HCT116 (cell line): ENCODE data around the gene KCNN3. TPM values are rescaled to one million over a fixed set of nuclear protein-coding genes. Genes with fewer than 3 reads are reported as not detected.

Experiments used
- ATAC-seq: fragments of 200-7000 bp; cut with Tn5 transposase; 2 replicates; pipeline ENCODE4 v1.9.1; 2020; ENCODE audit warnings: mild to moderate bottlenecking, moderate library complexity
- BruUV-seq: library from RNA; stranded (reverse); fragments of 400-500 nt; replicated peaks from 2 replicates; lab custom pipeline; 2021; lab: Mats Ljungman, UMichigan
- CTCF ChIA-PET: fragments of 300-600 bp; sonication (Branson Sonifier 250); formaldehyde crosslinking; loops from one replicate; lab custom pipeline; 2021; ENCODE audit warnings: antibody characterized with exemption; lab: Charles Lee
- POLR2A ChIA-PET: fragments of 300-600, 350-600 bp; sonication (Branson Sonifier 250); formaldehyde crosslinking; loops from one replicate; lab custom pipeline; 2021; ENCODE audit warnings: antibody characterized with exemption; lab: Charles Lee
- RAD21 ChIA-PET, 2 experiments: fragments of 300-600 bp; sonication (Branson Sonifier 250); formaldehyde crosslinking; loops; one replicate each; lab custom pipeline; 2023; ENCODE audit warnings: low total read pairs in 2 of 2; ENCODE audit not compliant: uncharacterized antibody in 2 of 2, unreplicated experiment in 2 of 2, low non-redundant PET in 1 of 2; lab: Charles Lee
- DNase-seq: peaks from one replicate; pipeline ENCODE4 v3.0.0-alpha.2; 2010; ENCODE audit warnings: low read depth, low spot score
- H2AFZ ChIP-seq: fragments of 200-600 bp; shearing (Covaris generic), sonication (generic); 2 replicates; pipeline ENCODE4 v1.6.1; 2017; ENCODE audit warnings: low read depth, mixed run types, mixed read lengths, antibody characterized with exemption, low read length; ENCODE audit not compliant: poor library complexity, severe bottlenecking
- H3K27ac ChIP-seq: 2 replicates; pipeline ENCODE4 v1.5.1; 2012; ENCODE audit warnings: low read depth, low read length
- H3K27me3 ChIP-seq: fragments of 200-600 bp; sonication (generic); 2 replicates; pipeline ENCODE4 v1.6.1; 2016; ENCODE audit warnings: mixed run types, low read length, mixed read lengths; ENCODE audit not compliant: insufficient read depth
- H3K36me3 ChIP-seq, 2 experiments: fragments of 200-500 bp in 1 of 2; fragments of 200-600 bp in 1 of 2; sonication (Bioruptor generic) in 1 of 2; sonication (generic) in 1 of 2; 2 replicates each; pipeline versions ENCODE4 v1.5.1 to v1.6.1; 2014 to 2016; ENCODE audit warnings: low read length in 2 of 2, inconsistent platforms in 1 of 2, mixed read lengths in 1 of 2, mixed run types in 1 of 2; ENCODE audit not compliant: insufficient read depth in 2 of 2, control insufficient read depth in 1 of 2
- H3K4me1 ChIP-seq, 2 experiments: fragments of 200-600 bp in 1 of 2; sonication (generic) in 1 of 2; 2 replicates each; pipeline versions ENCODE4 v1.5.1 to v1.6.1; 2012 to 2017; ENCODE audit warnings: low read length in 2 of 2, inconsistent platforms in 1 of 2, mild to moderate bottlenecking in 1 of 2, mixed read lengths in 1 of 2, mixed run types in 1 of 2, moderate library complexity in 1 of 2; ENCODE audit not compliant: insufficient read depth in 2 of 2, control insufficient read depth in 1 of 2
- H3K4me2 ChIP-seq: fragments of 200-600 bp; sonication (generic); 2 replicates; pipeline ENCODE4 v1.6.1; 2017; ENCODE audit warnings: mixed run types, low read length, mixed read lengths
- H3K4me3 ChIP-seq, 2 experiments: fragments of 200-600 bp in 1 of 2; sonication (generic) in 1 of 2; replicated peaks in 1 of 2; 2 replicates each; pipeline ENCODE4 v1.5.1; 2011 to 2016; ENCODE audit warnings: low read length in 2 of 2, control low read depth in 1 of 2, low read depth in 1 of 2, mild to moderate bottlenecking in 1 of 2, mixed read lengths in 1 of 2, mixed run types in 1 of 2
- H3K79me2 ChIP-seq: fragments of 200-600 bp; sonication (generic); 2 replicates; pipeline ENCODE4 v1.6.1; 2017; ENCODE audit warnings: mild to moderate bottlenecking, mixed run types, low read length, moderate library complexity, mixed read lengths; ENCODE audit not compliant: insufficient read depth
- H3K9ac ChIP-seq: fragments of 200-600 bp; sonication (generic); 2 replicates; pipeline ENCODE4 v1.6.1; 2016; ENCODE audit warnings: low read length, mixed read lengths
- H3K9me2 ChIP-seq: fragments of 200-600 bp; sonication (generic), shearing (Covaris generic); 2 replicates; pipeline ENCODE4 v1.6.1; 2017; ENCODE audit warnings: mixed run types, mild to moderate bottlenecking, moderate library complexity; ENCODE audit not compliant: insufficient read depth
- H3K9me3 ChIP-seq, 2 experiments: fragments of 200-500 bp in 1 of 2; fragments of 200-600 bp in 1 of 2; sonication (Bioruptor generic) in 1 of 2; sonication (generic) in 1 of 2; 2 replicates each; pipeline ENCODE4 v1.6.1; 2014 to 2017; ENCODE audit warnings: low read length in 2 of 2, mixed read lengths in 2 of 2, inconsistent platforms in 1 of 2, low read depth in 1 of 2, mild to moderate bottlenecking in 1 of 2, mixed run types in 1 of 2, moderate library complexity in 1 of 2; ENCODE audit not compliant: control insufficient read depth in 1 of 2, insufficient read depth in 1 of 2
- H4K20me1 ChIP-seq: fragments of 200-600 bp; sonication (generic), shearing (Covaris generic); 2 replicates; pipeline ENCODE4 v1.6.1; 2017; ENCODE audit warnings: mixed run types, mild to moderate bottlenecking, moderate library complexity; ENCODE audit not compliant: insufficient read depth
- CEBPB ChIP-seq: IDR thresholded peaks from 2 replicates; pipeline ENCODE4 v1.6.1; 2012; ENCODE audit warnings: low read depth
- EZH2 ChIP-seq: fragments of 200-600 bp; sonication (generic); IDR thresholded peaks from 2 replicates; pipeline ENCODE4 v1.6.1; 2017; ENCODE audit warnings: antibody characterized with exemption, mixed run types
- SIN3A ChIP-seq: IDR thresholded peaks from 2 replicates; pipeline ENCODE4 v1.6.1; 2012; ENCODE audit warnings: low read depth
- ZNF274 ChIP-seq: fragments of 200-500 bp; sonication (Bioruptor generic); IDR thresholded peaks from 2 replicates; pipeline ENCODE4 v1.6.1; 2014; ENCODE audit warnings: mild to moderate bottlenecking, low read depth, low read length, inconsistent platforms
- intact Hi-C: fragments of 100-400 bp; cut with micrococcal nuclease; formaldehyde crosslinking; loops from 2 replicates; pipeline ENCODE4 v1.10.0; 2022
- total RNA-seq: library from RNA; stranded (reverse); gene quantifications from one replicate; pipeline ENCODE4 v1.2.1, GENCODE V29; 2021; ENCODE audit not compliant: unreplicated experiment

The KCNN3 gene
- total RNA-seq, 1 experiment from 2014 or later = 1.1 TPM

DNA sequence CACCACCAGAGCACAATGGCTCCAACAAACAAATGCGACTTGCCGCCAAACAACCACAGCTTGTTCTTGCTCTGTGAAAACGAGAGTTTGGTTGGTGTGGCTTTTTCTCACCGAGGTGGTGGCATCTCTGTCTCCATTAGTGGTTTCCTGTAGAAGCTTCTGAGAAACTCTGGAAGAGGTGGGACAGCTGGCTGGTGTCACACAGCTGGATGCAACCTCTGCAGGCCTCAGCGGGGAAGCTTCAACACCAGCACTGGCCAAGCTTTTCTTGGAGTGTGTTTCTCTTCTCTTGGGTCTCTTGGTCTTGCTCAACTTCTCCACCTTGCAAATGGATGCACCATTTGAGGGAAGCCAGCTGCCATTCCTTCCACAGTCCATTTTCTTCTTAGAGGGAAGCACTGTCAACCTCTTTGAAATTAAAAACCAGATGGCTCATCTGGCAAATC, 124.8 kb downstream of the KCNN3 start:
- ATAC-seq = no peak
- Histone ChIP-seq H3K9me2 (no peaks in the 10 kb centered on the region), H3K36me3 (no peaks in the 10 kb centered on the region), H3K79me2 (no peaks in the 10 kb centered on the region), H3K9me3 (no peaks in the 10 kb centered on the region), H3K4me2 (no peak overlapping the region), H4K20me1 (no peaks in the 10 kb centered on the region), H3K4me3 (no peak overlapping the region), H3K27me3 (no peaks in the 10 kb centered on the region; the same call in 1 of the 2 replicates)
- no TSS peak for BruUV-seq
- intact Hi-C loops = loop anchor here (5.0 kb wide), 1 partner anchor 263 kb away; no protein-coding TSS in a partner anchor
- CTCF ChIA-PET = interaction anchor here (1.3 kb wide), 1 partner anchor 76 kb away, joined by 3 read pairs; no protein-coding TSS in a partner anchor
- TF ChIP-seq ZNF274 = no peak
- TF ChIP-seq, all 23 proteins: peak for 0
- no peak overlapping the region for H2AFZ ChIP-seq
- ChIA-PET RAD21 (no interaction called here), POLR2A (interaction anchor here (0.9 kb wide), 1 partner anchor 9 kb away, joined by 3 read pairs; no protein-coding TSS in a partner anchor)
- DNase-seq = no peak
- H3K9ac ChIP-seq = no peak overlapping the region
- H3K27ac ChIP-seq = no peak overlapping the region
- peaks cover 0 to 8% of the 10 kb centered on the region in 2 experiments; a peak in 1 of 4 replicates for H3K4me1 ChIP-seq

DNA sequence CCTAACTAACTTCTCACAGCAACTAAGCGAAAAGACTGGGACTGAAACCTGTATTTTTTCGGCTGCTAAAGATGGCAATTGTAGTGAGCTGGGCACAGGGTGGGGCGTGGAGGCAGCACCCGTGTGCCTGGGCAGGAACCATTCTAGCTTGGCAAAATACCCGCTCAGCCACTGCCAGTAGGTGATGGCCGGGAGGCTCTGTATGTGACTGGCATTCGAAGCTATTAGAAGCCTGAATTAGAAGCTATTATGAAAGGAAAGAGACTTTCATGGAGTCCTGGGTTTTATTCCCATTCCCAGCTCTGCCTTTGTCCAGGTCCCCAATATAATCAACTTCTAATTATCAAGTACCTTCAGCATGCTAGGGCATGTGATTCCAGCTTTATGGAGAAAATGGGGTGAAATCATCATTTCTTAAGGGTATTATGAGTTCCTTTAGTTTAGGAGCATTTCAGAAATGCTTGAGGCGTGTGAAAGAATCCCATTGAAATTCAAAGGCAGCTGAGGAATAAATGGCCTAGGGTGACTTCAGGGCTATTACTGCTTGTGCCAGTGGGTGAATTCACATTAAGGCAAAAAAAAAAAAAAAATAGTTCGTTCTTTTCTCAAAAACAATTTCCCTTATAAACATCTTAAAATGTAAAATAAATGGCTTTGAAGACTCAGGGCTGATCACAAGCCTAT, 125.6 kb downstream of the KCNN3 start:
- H3K9ac ChIP-seq = no peak overlapping the region
- peaks cover 0 to 8% of the 10 kb centered on the region in 2 experiments; a peak in 1 of 4 replicates for H3K4me1 ChIP-seq
- H3K36me3 ChIP-seq = no peaks in the 10 kb centered on the region
- CTCF ChIA-PET = interaction anchor here (1.3 kb wide), 1 partner anchor 75 kb away, joined by 3 read pairs; no protein-coding TSS in a partner anchor
- H2AFZ ChIP-seq = no peak overlapping the region
- H3K27me3 ChIP-seq = peaks cover 4% of the 10 kb centered on the region; the same call in 1 of the 2 replicates
- RAD21 ChIA-PET = no interaction called here
- no peak overlapping the region for H3K27ac ChIP-seq
- H4K20me1 ChIP-seq = no peaks in the 10 kb centered on the region
- H3K79me2 ChIP-seq = no peaks in the 10 kb centered on the region
- H3K4me2 ChIP-seq = no peak overlapping the region
- BruUV-seq = no TSS peak
- no peak for TF ChIP-seq SIN3A
- no peak for TF ChIP-seq CEBPB
- no peak for TF ChIP-seq EZH2
- no peak for ATAC-seq
- intact Hi-C loops = loop anchor here (5.0 kb wide), 1 partner anchor 262 kb away; no protein-coding TSS in a partner anchor
- DNase-seq = no peak
- H3K4me3 ChIP-seq = no peak overlapping the region
- H3K9me2 ChIP-seq = no peaks in the 10 kb centered on the region
- H3K9me3 ChIP-seq = no peaks in the 10 kb centered on the region
- POLR2A ChIA-PET = interaction anchor here (0.9 kb wide), 1 partner anchor 9 kb away, joined by 3 read pairs; no protein-coding TSS in a partner anchor
